Large intestine (tissue), 3 donors: ENCODE results near the gene SLC6A18. TPM values are rescaled to one million over a fixed set of nuclear protein-coding genes. Genes with fewer than 3 reads are reported as not detected.

Experiments
- DNase-seq, 2 donors: peaks; one replicate each; pipeline versions ENCODE4 v3.0.0 to v3.0.0-alpha.2; 2013
- H3K27ac ChIP-seq: one replicate; pipeline ENCODE4 v1.5.1; 2013; ENCODE audit warnings: low read length
- H3K27me3 ChIP-seq: 2 replicates; pipeline ENCODE4 v1.6.1; 2013; ENCODE audit warnings: low read length; ENCODE audit not compliant: control insufficient read depth, insufficient read depth
- H3K36me3 ChIP-seq: 2 replicates; pipeline ENCODE4 v1.6.1; 2013; ENCODE audit warnings: low read length; ENCODE audit not compliant: control insufficient read depth, insufficient read depth
- H3K4me1 ChIP-seq: one replicate; pipeline ENCODE4 v1.6.1; 2013; ENCODE audit warnings: low read length; ENCODE audit not compliant: control insufficient read depth, insufficient read depth
- H3K4me3 ChIP-seq: one replicate; pipeline ENCODE4 v1.5.1; 2013; ENCODE audit warnings: low read length
- H3K9me3 ChIP-seq: one replicate; pipeline ENCODE4 v1.6.1; 2013; ENCODE audit warnings: mild to moderate bottlenecking, low read depth, low read length, moderate library complexity; ENCODE audit not compliant: control insufficient read depth
- WGBS: methylation state at CpG from one replicate; pipeline ENCODE4 v1.1.5; 2013; ENCODE audit warnings: low lambda C conversion rate; ENCODE audit not compliant: insufficient coverage; 5-methylcytosine and 5-hydroxymethylcytosine counted together
- polyA plus RNA-seq: library from polyadenylated mRNA; unstranded; fragments of 120-200 nt; gene quantifications from one replicate; pipeline ENCODE4 v1.2.1, GENCODE V29; 2013

SLC6A18 gene
- polyA plus RNA-seq, 1 donor = 0.03 TPM

DNA sequence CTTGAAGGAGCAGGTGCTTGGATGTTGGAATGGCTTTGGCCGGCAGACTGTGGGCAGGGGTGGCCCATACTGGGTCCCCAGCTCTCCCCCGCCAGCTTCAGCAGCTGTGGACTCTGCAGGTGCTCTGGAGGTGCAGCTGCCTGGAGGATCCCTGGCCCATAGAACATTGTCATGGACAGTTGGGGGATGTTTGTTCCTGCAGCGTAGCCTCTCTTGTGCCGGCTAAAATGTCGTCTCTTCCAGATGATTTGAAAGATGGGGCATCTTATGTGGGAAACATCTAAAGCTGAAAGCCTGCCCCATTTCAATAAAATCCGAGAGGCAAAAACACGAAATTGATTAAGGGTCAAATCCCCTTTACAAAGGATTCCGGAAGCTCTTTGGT, 37.2 kb upstream of the SLC6A18 start:
- Histone ChIP-seq H3K9me3 (no peaks in the 10 kb centered on the region), H3K4me3 (no peak overlapping the region), H3K27me3 (no peaks in the 10 kb centered on the region), H3K36me3 (no peaks in the 10 kb centered on the region), H3K4me1 (peaks cover 50% of the 10 kb centered on the region), H3K27ac (no peak overlapping the region)
- 100% methylated on average over 1 of the region's 8 CpGs for WGBS
- no peak for DNase-seq

GRCh38 chr5:1188464-1188863, 36.7 kb upstream of the SLC6A18 start:
- no peaks in the 10 kb centered on the region for H3K27me3 ChIP-seq

DNA sequence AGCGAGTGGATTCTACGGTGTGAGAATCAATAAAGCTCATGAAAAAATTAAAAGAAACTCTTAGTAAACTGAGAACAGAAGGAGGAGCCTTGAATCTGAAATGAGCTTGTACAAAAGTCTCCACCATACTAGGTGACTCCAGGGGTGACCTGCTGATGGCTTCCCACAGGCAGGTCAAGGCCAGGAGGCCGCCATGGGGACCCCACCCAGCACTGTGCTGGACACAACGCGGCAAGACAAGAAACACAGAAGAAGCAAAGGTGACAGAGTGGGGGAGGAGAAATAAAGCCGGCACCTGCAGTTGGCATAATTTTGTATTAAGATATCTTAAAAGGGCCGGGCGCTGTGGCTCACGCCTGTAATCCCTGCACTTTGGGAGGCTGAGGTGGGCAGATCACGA, 35.9 kb upstream of the SLC6A18 start:
- Histone ChIP-seq H3K36me3 (no peaks in the 10 kb centered on the region), H3K4me3 (no peak overlapping the region), H3K9me3 (no peaks in the 10 kb centered on the region), H3K27ac (no peak overlapping the region), H3K27me3 (no peaks in the 10 kb centered on the region), H3K4me1 (peaks cover 36% of the 10 kb centered on the region)
- DNase-seq = no peak
- WGBS = 80% methylated on average over 2 of the region's 10 CpGs

More at GRCh38 chr5:1188464-1188863, 36.7 kb upstream of the SLC6A18 start:
- WGBS = 30% methylated on average over 2 of the region's 6 CpGs
- Histone ChIP-seq H3K9me3 (no peaks in the 10 kb centered on the region), H3K36me3 (no peaks in the 10 kb centered on the region), H3K4me3 (no peak overlapping the region), H3K27ac (no peak overlapping the region), H3K4me1 (peaks cover 44% of the 10 kb centered on the region)
- no peak for DNase-seq

GRCh38 chr5:1190278-1190677, 34.9 kb upstream of the SLC6A18 start:
- Histone ChIP-seq H3K27ac (no peak overlapping the region), H3K36me3 (no peaks in the 10 kb centered on the region), H3K4me1 (peaks cover 26% of the 10 kb centered on the region), H3K27me3 (no peaks in the 10 kb centered on the region), H3K4me3 (no peak overlapping the region), H3K9me3 (no peaks in the 10 kb centered on the region)
- no peak for DNase-seq
- no CpG with 5 or more reads among the region's 12 CpGs for WGBS

DNA sequence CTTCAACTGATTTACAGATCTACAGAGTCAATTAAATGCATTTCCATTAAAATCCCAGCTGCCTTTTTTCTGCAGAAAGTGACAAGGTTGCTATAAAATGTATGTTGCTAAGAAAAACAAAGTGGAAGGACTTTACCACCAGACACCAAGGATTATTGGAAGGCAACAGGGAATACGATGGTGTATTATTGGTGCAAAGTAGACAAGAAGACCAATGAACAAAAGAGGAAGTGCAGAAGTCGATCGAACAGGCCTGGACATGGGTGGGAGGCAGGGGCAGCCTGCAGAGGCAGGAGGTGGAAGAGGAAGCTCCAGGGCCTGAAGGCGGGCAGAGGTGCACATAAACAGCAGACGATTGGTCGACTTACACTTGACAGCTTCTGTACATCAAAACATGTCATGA, 34.3 kb upstream of the SLC6A18 start:
- no peak overlapping the region for H3K27ac ChIP-seq
- peaks cover 21% of the 10 kb centered on the region for H3K4me1 ChIP-seq
- H3K27me3 ChIP-seq = no peaks in the 10 kb centered on the region
- H3K4me3 ChIP-seq = no peak overlapping the region
- WGBS = 75% methylated on average over 1 of the region's 6 CpGs
- H3K9me3 ChIP-seq = no peaks in the 10 kb centered on the region
- DNase-seq = no peak
- no peaks in the 10 kb centered on the region for H3K36me3 ChIP-seq

DNA sequence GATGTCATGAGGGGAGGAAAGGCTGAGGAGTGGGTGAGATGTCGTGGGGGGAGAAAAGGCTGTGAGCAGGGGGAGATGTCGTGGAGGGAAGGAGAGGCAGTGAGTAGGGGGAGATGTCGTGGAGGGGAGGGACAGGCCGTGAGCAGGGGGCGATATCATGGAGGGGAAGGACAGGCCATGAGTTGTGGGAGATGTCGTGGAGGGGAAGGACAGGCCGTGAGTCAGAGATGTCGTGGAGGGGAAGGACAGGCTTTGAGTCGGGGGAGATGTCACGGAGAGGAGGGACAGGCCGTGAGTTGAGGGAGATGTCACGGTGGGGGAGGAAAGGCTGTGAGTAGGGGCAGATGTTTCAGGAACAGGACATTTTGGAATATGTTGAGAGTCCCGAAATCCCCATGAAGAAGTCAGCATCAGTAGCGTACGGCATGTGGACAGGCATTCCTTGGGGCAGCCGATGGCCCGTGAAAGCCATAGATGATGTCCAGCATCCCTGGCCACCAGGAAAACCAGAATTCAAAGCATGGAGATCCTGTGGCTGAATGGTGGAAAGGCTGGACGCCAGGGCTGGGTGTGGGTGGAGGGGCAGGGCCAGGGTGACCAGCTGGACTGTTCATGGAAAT, 32.1 kb upstream of the SLC6A18 start:
- DNase-seq = no peak
- H3K4me1 ChIP-seq = peaks cover 3% of the 10 kb centered on the region
- no peaks in the 10 kb centered on the region for H3K9me3 ChIP-seq
- H3K36me3 ChIP-seq = no peaks in the 10 kb centered on the region
- no peak overlapping the region for H3K27ac ChIP-seq
- no peak overlapping the region for H3K4me3 ChIP-seq
- WGBS = no CpG with 5 or more reads among the region's 18 CpGs
- H3K27me3 ChIP-seq = no peaks in the 10 kb centered on the region

GRCh38 chr5:1193591-1193985, 31.6 kb upstream of the SLC6A18 start:
- Histone ChIP-seq H3K36me3 (no peaks in the 10 kb centered on the region), H3K4me1 (peaks cover 8% of the 10 kb centered on the region), H3K27me3 (no peaks in the 10 kb centered on the region), H3K4me3 (no peak overlapping the region), H3K27ac (no peak overlapping the region), H3K9me3 (no peaks in the 10 kb centered on the region)
- no peak for DNase-seq
- WGBS = no CpG with 5 or more reads among the region's 28 CpGs

DNA sequence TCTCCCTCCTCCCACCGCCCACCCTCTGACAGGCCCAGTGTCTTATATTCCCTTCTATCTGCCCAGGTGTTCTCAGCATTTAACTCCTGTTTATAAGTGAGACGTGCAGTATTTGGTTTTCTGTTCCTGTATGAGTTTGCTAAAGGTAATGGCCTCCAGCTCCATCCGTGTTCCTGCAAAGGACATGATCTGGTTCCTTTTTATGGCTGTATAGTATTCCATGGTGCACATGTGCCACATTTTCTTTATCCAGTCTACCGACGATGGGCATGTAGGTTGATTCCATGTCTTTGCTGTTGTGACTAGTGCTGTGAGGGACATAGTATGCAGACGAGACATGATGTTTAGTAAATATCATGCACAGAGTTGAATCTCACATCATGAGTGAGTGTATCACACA, 30.8 kb upstream of the SLC6A18 start:
- Histone ChIP-seq H3K36me3 (no peaks in the 10 kb centered on the region), H3K27me3 (no peaks in the 10 kb centered on the region), H3K4me1 (peaks cover 14% of the 10 kb centered on the region), H3K27ac (no peak overlapping the region), H3K9me3 (no peaks in the 10 kb centered on the region), H3K4me3 (no peak overlapping the region)
- WGBS = no CpG with 5 or more reads among the region's 6 CpGs
- no peak for DNase-seq

GRCh38 chr5:1195439-1195838, 29.7 kb upstream of the SLC6A18 start:
- Histone ChIP-seq H3K4me1 (peaks cover 23% of the 10 kb centered on the region), H3K9me3 (no peaks in the 10 kb centered on the region), H3K27ac (no peak overlapping the region), H3K36me3 (no peaks in the 10 kb centered on the region), H3K27me3 (no peaks in the 10 kb centered on the region), H3K4me3 (no peak overlapping the region)
- no peak for DNase-seq
- no CpG with 5 or more reads among the region's 5 CpGs for WGBS

GRCh38 chr5:1195916-1196315, 29.3 kb upstream of the SLC6A18 start:
- H3K9me3 ChIP-seq = peaks cover under 1% of the 10 kb centered on the region
- H3K27me3 ChIP-seq = no peaks in the 10 kb centered on the region
- peaks cover 28% of the 10 kb centered on the region for H3K4me1 ChIP-seq
- no peak for DNase-seq
- WGBS = no CpG with 5 or more reads among the region's 24 CpGs
- H3K4me3 ChIP-seq = no peak overlapping the region
- no peak overlapping the region for H3K27ac ChIP-seq
- no peaks in the 10 kb centered on the region for H3K36me3 ChIP-seq

GRCh38 chr5:1196562-1196961, 28.6 kb upstream of the SLC6A18 start:
- Histone ChIP-seq H3K4me1 (peaks cover 35% of the 10 kb centered on the region), H3K27ac (no peak overlapping the region), H3K9me3 (peaks cover 6% of the 10 kb centered on the region), H3K4me3 (no peak overlapping the region), H3K36me3 (no peaks in the 10 kb centered on the region), H3K27me3 (no peaks in the 10 kb centered on the region)
- no CpG with 5 or more reads among the region's 1 CpG for WGBS
- no peak for DNase-seq
